ENCODE results near the gene SLC28A1. TPM values are rescaled to one million over a fixed set of nuclear protein-coding genes. Genes with fewer than 3 reads are reported as not detected.

The SLC28A1 gene
- total RNA-seq, 2 experiments from 2014 or later = not detected

DNA sequence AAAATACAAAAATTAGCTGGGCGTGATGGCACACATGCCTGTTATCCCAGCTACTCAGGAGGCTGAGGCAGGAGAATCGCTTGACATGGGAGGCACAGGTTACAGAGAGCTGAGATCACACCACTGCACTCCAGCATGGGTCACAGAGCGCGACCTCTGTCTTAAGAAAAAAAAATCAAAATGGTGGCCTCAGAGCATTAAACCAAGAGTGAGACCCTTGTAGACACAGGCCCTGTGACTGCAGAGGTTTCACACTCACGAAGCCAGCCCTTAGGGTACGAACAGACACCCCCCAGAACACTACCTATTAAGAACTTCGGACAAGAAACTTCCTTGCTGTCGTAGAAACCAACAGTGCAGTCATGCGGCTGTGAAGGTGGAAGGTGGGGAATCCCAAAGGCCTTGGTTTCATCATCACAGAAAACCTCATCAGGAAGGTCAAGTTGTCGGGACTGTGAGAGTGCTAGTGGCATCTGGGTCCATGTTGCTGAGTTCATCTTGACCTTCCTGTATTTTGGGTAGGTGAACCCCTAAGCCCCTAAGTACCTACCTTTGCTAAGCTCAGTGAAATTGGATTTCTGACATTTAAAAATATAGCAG, 92.4 kb downstream of the SLC28A1 start:
- H3K27ac ChIP-seq (ENCODE audit: low read depth, low read length, poor library complexity, severe bottlenecking) = no peak overlapping the region
- no peaks in the 10 kb centered on the region for H3K9me2 ChIP-seq (ENCODE audit: insufficient read depth, low read length)
- no peak overlapping the region for H2AFZ ChIP-seq (ENCODE audit: low read length)
- intact Hi-C loops (cut with micrococcal nuclease; ENCODE audit: unreplicated experiment) = no loop called here
- H3K4me1 ChIP-seq (ENCODE audit: insufficient read depth, low read length, poor library complexity, severe bottlenecking) = peaks cover 10% of the 10 kb centered on the region
- H3K9me3 ChIP-seq (ENCODE audit: low read length) = no peaks in the 10 kb centered on the region
- no peak for TF ChIP-seq EZH2phosphoT487 (IDR thresholded peaks at IDR 0.05; ENCODE audit: borderline replicate concordance, low read depth, low read length)
- TF ChIP-seq, protein P1, sequence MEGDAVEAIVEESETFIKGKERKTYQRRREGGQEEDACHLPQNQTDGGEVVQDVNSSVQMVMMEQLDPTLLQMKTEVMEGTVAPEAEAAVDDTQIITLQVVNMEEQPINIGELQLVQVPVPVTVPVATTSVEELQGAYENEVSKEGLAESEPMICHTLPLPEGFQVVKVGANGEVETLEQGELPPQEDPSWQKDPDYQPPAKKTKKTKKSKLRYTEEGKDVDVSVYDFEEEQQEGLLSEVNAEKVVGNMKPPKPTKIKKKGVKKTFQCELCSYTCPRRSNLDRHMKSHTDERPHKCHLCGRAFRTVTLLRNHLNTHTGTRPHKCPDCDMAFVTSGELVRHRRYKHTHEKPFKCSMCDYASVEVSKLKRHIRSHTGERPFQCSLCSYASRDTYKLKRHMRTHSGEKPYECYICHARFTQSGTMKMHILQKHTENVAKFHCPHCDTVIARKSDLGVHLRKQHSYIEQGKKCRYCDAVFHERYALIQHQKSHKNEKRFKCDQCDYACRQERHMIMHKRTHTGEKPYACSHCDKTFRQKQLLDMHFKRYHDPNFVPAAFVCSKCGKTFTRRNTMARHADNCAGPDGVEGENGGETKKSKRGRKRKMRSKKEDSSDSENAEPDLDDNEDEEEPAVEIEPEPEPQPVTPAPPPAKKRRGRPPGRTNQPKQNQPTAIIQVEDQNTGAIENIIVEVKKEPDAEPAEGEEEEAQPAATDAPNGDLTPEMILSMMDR (conservative IDR thresholded peaks at IDR 0.05; ENCODE audit: low read length) = no peak
- ChIA-PET CTCF (ENCODE audit: unreplicated experiment) (no interaction called here), POLR2A (no interaction called here)
- no peaks in the 10 kb centered on the region for H3K79me2 ChIP-seq (ENCODE audit: insufficient read depth, low read depth, low read length)
- no peaks in the 10 kb centered on the region for H4K20me1 ChIP-seq (ENCODE audit: insufficient read depth, low read length)
- H3K4me2 ChIP-seq (ENCODE audit: low read length) = no peak overlapping the region
- BruUV-seq (replicated peaks) = no TSS peak
- no peak overlapping the region for H3K4me3 ChIP-seq (ENCODE audit: low read depth, low read length, poor library complexity, severe bottlenecking)
- DNase-seq (ENCODE audit: low spot score) = no peak
- H3K36me3 ChIP-seq (ENCODE audit: insufficient read depth, low read length) = no peaks in the 10 kb centered on the region

DNA sequence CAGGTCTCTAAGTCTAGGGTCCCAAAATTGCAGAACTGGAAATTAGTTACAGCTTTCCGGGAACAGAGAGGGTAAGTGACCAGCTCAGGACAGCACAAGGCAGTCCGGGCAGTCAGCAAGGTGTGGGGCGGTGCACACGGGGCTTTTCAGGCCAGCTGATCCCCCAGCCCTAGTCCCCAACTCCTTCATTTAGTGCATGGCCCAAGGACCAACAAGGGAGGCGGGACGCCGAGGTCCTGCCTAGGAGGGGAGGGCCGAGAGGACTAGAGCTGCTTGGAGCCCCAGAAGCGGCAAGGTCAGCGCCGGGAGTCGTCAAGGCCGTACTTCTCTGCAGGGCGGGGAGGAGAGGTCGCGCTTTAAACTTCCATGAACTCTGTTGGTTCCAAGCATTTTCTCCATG, 95.2 kb downstream of the SLC28A1 start:
- ChIA-PET CTCF (ENCODE audit: unreplicated experiment) (interaction anchor here (1.1 kb wide), 1 partner anchor 31 kb away, joined by 3 read pairs; no protein-coding TSS in a partner anchor), POLR2A (no interaction called here)
- Histone ChIP-seq H2AFZ (ENCODE audit: low read length) (peak overlapping the region; percentile 57), H3K9me2 (ENCODE audit: insufficient read depth, low read length) (no peaks in the 10 kb centered on the region), H3K4me2 (ENCODE audit: low read length) (peak overlapping the region; percentile 71), H3K36me3 (ENCODE audit: insufficient read depth, low read length) (no peaks in the 10 kb centered on the region), H3K27ac (ENCODE audit: low read depth, low read length, poor library complexity, severe bottlenecking) (no peak overlapping the region), H3K9me3 (ENCODE audit: low read length) (no peaks in the 10 kb centered on the region), H4K20me1 (ENCODE audit: insufficient read depth, low read length) (0 out of 2 replicates have a peak, but pooled peaks cover 4% of the 10 kb centered on the region), H3K79me2 (ENCODE audit: insufficient read depth, low read depth, low read length) (peaks cover 17% of the 10 kb centered on the region), H3K4me3 (ENCODE audit: low read depth, low read length, poor library complexity, severe bottlenecking) (peak overlapping the region; percentile 73), H3K4me1 (ENCODE audit: insufficient read depth, low read length, poor library complexity, severe bottlenecking) (peaks cover 34% of the 10 kb centered on the region)
- intact Hi-C loops (cut with micrococcal nuclease; ENCODE audit: unreplicated experiment) = loop anchor here (1.0 to 2.0 kb wide), 4 partner anchors 31 to 381 kb away; partner anchors contain the start of gene WDR73
- BruUV-seq (replicated peaks) = TSS peak; percentile 73
- TF ChIP-seq EZH2phosphoT487 (IDR thresholded peaks at IDR 0.05; ENCODE audit: borderline replicate concordance, low read depth, low read length) = no peak
- TF ChIP-seq, protein P1 (conservative IDR thresholded peaks at IDR 0.05; ENCODE audit: low read length) = no peak
- DNase-seq (ENCODE audit: low spot score) = no peak

All from OCI-LY7 (cell line).